Measurements from ENCODE around the gene ABL1. TPM values are rescaled to one million over a fixed set of nuclear protein-coding genes. Genes with fewer than 3 reads are reported as not detected.

ABL1 gene
- total RNA-seq, 4 donors from 2014 or later: 58.0 to 105 (median 78.6) TPM

DNA sequence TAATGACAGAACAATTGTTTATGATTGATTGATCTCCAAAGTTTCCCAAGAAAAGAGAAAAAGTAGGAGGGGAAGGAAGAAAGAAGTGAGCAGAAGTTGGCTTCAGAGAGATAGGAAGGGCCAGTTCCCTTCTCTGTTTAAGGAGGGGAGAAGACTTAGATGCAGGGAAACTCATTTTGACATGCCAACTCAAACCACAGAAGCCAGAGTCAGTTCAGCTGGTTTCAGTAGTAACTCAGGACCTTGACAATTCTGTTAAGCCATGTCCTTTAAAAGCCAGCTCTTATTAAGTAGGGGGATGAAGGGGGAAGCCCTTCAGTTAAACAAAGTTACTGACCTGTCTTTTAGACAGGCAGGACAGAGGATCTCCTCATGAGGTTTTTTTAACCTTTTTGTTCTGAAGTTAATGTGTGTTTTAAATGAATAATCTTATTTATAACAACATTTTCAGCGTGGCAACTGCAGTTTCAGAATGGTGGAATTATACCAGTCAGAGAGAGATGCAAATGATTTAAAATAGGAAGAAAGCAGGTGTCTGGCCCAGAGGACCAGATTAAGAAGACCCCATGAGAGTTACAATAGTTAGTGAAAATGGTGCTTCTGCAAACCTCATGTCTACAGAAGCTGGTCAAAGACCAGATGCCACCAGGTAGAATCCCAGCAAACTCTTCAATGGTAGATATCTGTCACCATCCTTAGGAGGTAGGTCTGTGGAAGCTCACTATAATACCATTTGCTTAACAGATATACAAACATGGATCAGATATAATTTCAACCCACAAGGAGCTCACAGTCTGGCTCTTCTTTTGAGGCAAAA is 29.3 kb upstream of the ABL1 start:
- H3K27me3 ChIP-seq: no peaks in the 10 kb centered on the region
- peaks cover 0 to 1% (median 0%) of the 10 kb centered on the region in 4 donors for H3K9me3 ChIP-seq
- no peak for DNase-seq (ENCODE audit: low spot score in 2 of 2)
- H3K27ac ChIP-seq: no peak overlapping the region
- WGBS, 2 donors: 32 to 53% methylated on average over 1 of the region's 1 CpG
- H3K36me3 ChIP-seq: no peaks in the 10 kb centered on the region
- peaks cover 0 to 12% (median 0%) of the 10 kb centered on the region in 4 donors for H3K4me1 ChIP-seq
- no peak overlapping the region for H3K4me3 ChIP-seq
- TF ChIP-seq, protein P1, sequence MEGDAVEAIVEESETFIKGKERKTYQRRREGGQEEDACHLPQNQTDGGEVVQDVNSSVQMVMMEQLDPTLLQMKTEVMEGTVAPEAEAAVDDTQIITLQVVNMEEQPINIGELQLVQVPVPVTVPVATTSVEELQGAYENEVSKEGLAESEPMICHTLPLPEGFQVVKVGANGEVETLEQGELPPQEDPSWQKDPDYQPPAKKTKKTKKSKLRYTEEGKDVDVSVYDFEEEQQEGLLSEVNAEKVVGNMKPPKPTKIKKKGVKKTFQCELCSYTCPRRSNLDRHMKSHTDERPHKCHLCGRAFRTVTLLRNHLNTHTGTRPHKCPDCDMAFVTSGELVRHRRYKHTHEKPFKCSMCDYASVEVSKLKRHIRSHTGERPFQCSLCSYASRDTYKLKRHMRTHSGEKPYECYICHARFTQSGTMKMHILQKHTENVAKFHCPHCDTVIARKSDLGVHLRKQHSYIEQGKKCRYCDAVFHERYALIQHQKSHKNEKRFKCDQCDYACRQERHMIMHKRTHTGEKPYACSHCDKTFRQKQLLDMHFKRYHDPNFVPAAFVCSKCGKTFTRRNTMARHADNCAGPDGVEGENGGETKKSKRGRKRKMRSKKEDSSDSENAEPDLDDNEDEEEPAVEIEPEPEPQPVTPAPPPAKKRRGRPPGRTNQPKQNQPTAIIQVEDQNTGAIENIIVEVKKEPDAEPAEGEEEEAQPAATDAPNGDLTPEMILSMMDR (IDR thresholded peaks at IDR 0.05): no peak
- TF ChIP-seq POLR2A (IDR thresholded peaks at IDR 0.05): no peak
- no peak for TF ChIP-seq EP300 (IDR thresholded peaks at IDR 0.05)

DNA sequence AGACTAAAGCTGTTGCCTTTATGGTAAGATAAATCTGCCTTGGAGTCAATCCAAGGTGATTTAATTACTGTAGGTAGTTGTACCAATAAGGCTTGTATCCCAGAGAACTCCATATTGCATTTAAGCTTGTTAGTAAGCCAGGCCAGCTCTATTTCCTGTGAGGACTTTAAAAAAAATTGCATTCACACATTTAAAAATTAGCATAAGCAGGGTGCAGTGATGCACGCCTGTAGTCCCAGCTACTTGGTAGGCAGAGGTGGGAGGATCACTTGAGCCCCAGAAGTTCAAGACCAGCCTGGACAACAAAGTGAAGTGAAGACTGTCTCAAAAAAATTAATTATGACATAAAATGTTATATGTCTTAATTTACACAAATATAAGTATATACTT is 28.7 kb upstream of the ABL1 start:
- Histone ChIP-seq H3K27ac (no peak overlapping the region), H3K27me3 (no peaks in the 10 kb centered on the region), H3K4me1 (peaks cover 0 to 12% (median 0%) of the 10 kb centered on the region in 4 donors), H3K9me3 (peaks cover 0 to 2% (median 0%) of the 10 kb centered on the region in 4 donors), H3K36me3 (no peaks in the 10 kb centered on the region), H3K4me3 (no peak overlapping the region)
- no peak for DNase-seq (ENCODE audit: low spot score in 2 of 2)
- 85 to 87% methylated on average over 1 of the region's 1 CpG for WGBS, 2 donors
- TF ChIP-seq POLR2A (IDR thresholded peaks at IDR 0.05): no peak
- TF ChIP-seq, protein P1 (IDR thresholded peaks at IDR 0.05): no peak
- no peak for TF ChIP-seq EP300 (IDR thresholded peaks at IDR 0.05)

DNA sequence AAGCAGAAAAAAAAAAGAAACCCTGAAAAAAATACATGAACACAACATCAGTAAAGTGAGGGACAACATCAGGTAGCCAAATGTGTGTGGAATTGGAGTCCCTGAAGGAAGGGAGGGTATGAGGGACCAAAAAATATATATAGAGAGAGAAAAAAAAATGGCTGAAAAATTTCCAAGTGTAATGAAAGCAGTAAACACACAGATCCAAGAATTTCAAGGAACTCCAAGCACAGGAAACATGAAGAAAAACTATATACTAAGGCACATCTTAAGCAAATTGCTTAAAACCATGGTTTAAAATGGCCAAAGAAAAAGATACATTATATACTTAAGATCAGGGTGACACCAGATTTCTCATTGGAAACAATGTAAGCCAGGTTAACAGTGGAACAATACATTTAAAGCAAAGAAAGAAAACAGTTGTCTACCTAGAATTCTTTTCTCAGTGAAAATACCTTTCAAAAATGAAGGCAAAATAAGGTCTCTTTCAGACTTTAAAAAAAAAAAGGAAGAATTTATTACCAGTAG is 24.4 kb upstream of the ABL1 start:
- Histone ChIP-seq H3K27me3 (no peaks in the 10 kb centered on the region), H3K36me3 (no peaks in the 10 kb centered on the region), H3K4me3 (no peak overlapping the region), H3K9me3 (peaks cover 0 to 2% (median 0%) of the 10 kb centered on the region in 4 donors), H3K4me1 (peaks cover 0 to 4% (median 0%) of the 10 kb centered on the region in 4 donors), H3K27ac (no peak overlapping the region)
- DNase-seq (ENCODE audit: low spot score in 2 of 2): no peak
- TF ChIP-seq, protein P1 (IDR thresholded peaks at IDR 0.05): no peak
- no peak for TF ChIP-seq EP300 (IDR thresholded peaks at IDR 0.05)
- no peak for TF ChIP-seq POLR2A (IDR thresholded peaks at IDR 0.05)

DNA sequence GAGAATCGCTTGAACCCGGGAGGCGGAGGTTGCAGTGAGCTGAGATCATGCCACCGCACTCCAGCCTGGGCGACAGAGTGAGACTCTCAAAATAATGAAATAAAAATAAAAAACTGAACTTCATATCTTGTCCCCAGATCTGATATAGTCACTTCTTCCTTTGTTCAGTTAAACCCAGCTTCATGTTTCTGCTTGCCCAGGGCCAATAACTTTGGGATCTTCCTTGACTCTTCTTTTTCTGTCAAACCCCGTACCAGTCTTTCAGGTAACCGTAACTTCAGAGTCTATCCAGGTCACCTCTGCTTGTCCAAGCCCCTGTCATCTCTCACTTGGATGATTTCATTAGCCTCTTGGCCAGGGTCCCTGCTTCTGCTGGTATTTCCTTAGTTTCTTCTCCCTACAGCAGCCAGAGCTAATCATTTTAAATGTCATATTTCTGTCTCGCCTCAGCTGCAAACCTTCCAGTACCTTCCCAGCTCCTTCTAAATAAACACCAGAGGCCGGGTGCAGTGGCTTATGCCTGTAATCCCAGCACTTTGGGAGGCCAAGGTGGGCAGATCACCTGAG is 19.7 kb upstream of the ABL1 start:
- WGBS, 2 donors: 91 to 92% methylated on average over 9 of the region's 9 CpGs
- DNase-seq (ENCODE audit: low spot score in 2 of 2): no peak
- no peak overlapping the region for H3K27ac ChIP-seq
- H3K27me3 ChIP-seq: no peaks in the 10 kb centered on the region
- TF ChIP-seq, protein P1 (IDR thresholded peaks at IDR 0.05): no peak
- TF ChIP-seq POLR2A (IDR thresholded peaks at IDR 0.05) (no peak), EP300 (IDR thresholded peaks at IDR 0.05) (no peak)
- H3K4me1 ChIP-seq: peaks cover 0 to 3% (median 0%) of the 10 kb centered on the region in 4 donors
- peaks cover 0 to 17% (median 2%) of the 10 kb centered on the region in 4 donors for H3K9me3 ChIP-seq
- no peaks in the 10 kb centered on the region for H3K36me3 ChIP-seq
- H3K4me3 ChIP-seq: no peak overlapping the region

DNA sequence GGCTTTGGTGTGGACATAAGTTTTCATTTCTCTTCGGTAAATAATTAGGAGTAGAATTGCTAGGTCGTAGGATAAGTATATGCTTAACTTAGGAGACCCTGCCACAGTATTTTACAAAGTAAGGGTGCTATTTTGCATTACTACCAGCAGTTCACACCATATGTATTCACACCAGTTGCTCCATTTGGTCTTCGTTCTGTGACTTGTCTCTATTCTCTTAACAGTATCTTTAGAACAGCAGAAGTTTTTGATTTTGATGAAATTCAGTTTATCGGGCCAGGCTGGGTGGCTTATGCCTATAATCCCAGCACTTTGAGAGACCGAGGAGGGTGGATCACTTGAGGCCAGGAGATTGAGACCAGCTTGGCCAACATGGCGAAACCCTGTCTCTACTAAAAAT is 17.1 kb upstream of the ABL1 start:
- H3K36me3 ChIP-seq: no peaks in the 10 kb centered on the region
- H3K4me3 ChIP-seq: no peak overlapping the region
- no peaks in the 10 kb centered on the region for H3K27me3 ChIP-seq
- H3K27ac ChIP-seq: no peak overlapping the region
- DNase-seq (ENCODE audit: low spot score in 2 of 2): no peak
- H3K4me1 ChIP-seq: peaks cover 0 to 7% (median 0%) of the 10 kb centered on the region in 4 donors
- TF ChIP-seq, protein P1 (IDR thresholded peaks at IDR 0.05): no peak
- TF ChIP-seq POLR2A (IDR thresholded peaks at IDR 0.05) (no peak), EP300 (IDR thresholded peaks at IDR 0.05) (no peak)
- H3K9me3 ChIP-seq: peaks cover 0 to 15% (median 2%) of the 10 kb centered on the region in 4 donors
- 86 to 94% methylated on average over 6 of the region's 6 CpGs for WGBS, 2 donors
